Epidermal melanocyte (primary cell): ENCODE results near the gene PDPK1.
A peak's percentile ranks its signal among the peaks of the same experiment; 100 is the strongest.

ENCODE experiments used
- DNase-seq: peaks from one replicate; pipeline ENCODE4 v3.0.0; 2011; ENCODE audit warnings: low spot score; ENCODE audit not compliant: insufficient read length

PDPK1 gene

GRCh38 chr16:2537451-2538379, at the start of gene PDPK1:
Gene PDPK1 (plus strand): TSS chr16:2538021. CDS start chr16:2538113, 92 bp downstream.
- DNase-seq = peak; percentile 92

GRCh38 chr16:2489581-2489980, 48.2 kb upstream of the PDPK1 start:
- no peak for DNase-seq

DNA sequence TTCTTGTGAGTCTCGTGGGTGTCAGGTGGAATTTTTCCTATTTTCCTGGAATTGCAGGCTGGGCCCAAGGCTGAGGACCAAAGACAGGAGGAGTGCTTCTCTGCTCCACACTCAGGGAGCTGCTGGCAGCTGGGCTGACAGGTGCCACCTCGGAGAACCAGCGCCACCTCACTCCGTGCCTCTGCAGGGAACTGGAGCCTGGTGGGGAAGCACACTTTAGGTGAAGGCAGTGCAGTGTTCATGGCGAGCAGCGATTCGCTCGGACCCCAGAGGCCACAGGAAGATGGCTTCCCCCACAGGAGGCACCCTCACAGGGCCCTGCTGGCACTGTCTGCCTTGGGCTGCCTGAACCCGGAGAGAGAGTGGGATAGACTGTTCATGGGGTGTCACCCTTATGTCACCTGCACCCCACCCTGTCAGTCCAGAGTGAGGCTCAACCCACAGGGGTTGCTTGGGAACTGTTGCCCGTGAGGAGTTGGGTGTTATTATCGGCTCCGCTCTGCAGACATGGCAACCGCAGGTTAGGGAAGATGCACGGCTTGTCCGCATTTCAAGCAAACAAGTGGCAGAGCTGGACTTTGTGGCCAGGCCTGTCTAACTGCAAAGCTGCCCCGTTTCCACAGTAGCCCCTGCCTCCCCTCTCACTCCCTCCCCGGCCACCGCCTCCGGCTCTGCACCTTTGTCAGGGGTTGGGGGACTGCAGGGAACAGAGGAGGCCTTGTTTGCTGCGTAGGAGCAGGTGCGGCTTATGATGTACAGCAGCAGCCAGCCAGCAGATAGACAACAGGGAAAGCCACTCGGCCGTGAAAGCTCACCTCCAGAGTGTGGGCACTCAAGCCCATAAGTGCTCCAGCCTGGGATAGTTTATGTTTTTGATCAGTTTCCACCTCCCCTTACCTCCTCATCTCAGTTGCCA, 47.4 kb upstream of the PDPK1 start:
- no peak for DNase-seq

DNA sequence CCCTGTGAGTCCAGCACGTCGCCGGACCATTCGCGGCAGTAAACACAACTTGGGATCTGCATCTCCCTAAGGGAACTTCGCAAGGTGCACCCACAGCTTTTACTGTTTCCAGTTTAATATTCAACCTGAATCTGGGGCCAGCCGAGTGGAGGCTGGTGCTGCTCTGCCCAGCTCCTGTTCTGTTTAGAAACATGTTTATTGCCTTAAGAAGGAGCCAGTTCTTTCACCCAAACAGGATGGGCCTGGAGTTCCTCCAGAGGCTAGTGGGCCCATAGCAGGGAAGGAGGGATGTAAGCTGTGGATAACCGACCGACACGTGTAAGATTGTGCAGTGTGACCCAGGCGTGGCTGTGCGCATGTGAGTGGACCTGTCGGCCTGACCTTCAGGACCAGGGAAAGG, 45.5 kb upstream of the PDPK1 start:
- DNase-seq = no peak

- DNase-seq = no peak
Measured at GRCh38 chr16:2493605-2494004, 44.2 kb upstream of the PDPK1 start.

GRCh38 chr16:2494616-2495015, 43.2 kb upstream of the PDPK1 start:
- DNase-seq = no peak

GRCh38 chr16:2495041-2495440, 42.8 kb upstream of the PDPK1 start:
- no peak for DNase-seq

DNA sequence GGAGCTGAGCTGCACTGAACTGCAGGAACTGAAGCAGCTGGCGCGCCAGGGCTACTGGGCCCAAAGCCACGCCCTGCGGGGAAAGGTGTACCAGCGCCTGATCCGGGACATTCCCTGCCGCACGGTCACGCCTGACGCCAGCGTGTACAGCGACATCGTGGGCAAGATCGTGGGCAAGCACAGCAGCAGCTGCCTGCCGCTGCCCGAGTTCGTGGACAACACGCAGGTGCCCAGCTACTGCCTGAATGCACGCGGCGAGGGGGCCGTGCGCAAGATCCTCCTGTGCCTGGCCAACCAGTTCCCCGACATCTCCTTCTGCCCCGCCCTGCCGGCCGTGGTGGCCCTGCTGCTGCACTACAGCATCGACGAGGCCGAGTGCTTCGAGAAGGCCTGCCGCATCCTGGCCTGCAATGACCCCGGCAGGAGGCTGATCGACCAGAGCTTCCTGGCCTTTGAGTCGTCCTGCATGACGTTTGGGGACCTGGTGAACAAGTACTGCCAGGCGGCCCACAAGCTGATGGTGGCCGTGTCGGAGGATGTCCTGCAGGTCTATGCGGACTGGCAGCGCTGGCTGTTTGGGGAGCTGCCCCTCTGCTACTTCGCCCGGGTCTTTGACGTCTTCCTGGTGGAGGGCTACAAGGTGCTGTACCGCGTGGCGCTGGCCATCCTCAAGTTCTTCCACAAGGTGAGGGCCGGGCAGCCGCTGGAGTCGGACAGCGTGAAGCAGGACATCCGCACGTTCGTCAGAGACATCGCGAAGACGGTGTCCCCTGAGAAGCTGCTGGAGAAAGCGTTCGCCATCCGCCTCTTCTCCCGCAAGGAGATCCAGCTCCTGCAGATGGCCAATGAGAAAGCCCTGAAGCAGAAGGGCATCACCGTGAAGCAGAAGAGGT, 41.4 kb upstream of the PDPK1 start:
- DNase-seq = no peak

DNA sequence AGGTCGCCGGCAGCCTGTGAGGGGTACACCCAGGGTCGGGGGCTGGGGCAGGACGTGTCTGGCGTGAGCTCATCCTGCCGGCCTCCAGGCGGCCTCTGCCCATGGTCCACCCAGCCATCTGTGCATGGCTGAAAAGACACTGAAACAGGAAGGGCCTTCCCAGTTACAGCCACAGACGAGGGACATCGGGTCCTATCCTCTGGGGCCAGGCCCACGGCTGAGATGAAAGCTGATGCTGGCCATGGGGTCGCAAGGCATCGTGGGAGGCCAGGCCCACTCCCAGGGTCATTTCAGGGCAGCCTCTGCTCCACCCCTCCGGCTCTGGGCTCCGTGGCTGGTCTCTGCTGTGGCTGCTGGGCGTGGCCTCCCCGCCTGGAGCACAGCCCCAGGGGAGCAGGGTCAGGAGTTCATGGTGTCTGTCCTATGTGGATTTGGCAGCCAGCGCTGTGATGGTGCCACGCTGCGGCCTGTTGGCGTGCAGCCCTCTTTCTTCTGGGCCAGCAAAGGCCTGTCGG, 40.6 kb upstream of the PDPK1 start:
- no peak for DNase-seq

DNA sequence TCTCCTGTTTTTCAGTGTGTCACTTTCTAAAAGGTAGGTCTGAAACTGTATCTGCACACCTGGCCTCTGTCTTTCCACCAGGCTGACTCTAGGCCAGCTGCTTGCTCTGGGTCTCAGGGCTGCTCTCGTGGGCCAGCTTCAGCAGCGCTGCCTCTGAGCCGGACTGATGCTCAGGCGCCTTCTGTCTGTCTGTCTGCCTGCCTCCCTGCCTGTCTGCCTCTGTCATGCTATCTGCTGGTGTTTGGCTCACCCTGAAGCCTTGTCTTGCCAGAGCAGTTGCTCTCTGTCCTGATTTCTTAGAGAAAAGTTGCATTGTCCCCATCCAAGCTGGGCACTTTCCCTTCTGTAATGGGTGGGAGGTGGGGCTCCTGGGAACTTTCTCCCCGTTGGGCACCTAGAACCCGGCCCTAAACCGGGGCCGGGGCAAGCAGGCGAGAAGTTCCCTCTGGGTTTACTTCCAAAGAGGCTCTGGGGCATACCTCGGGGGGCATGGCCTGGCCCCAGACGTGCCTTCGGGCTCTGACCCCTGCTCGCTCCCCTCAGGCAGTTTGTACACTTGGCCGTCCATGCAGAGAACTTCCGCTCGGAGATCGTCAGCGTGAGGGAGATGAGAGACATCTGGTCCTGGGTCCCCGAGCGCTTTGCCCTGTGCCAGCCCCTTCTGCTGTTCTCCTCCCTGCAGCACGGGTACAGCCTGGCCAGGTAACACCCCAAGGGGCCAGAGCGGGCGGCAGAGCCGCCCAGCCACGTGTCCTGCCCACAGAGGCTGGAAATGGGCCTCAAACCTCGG, 39.9 kb upstream of the PDPK1 start:
- no peak for DNase-seq

DNA sequence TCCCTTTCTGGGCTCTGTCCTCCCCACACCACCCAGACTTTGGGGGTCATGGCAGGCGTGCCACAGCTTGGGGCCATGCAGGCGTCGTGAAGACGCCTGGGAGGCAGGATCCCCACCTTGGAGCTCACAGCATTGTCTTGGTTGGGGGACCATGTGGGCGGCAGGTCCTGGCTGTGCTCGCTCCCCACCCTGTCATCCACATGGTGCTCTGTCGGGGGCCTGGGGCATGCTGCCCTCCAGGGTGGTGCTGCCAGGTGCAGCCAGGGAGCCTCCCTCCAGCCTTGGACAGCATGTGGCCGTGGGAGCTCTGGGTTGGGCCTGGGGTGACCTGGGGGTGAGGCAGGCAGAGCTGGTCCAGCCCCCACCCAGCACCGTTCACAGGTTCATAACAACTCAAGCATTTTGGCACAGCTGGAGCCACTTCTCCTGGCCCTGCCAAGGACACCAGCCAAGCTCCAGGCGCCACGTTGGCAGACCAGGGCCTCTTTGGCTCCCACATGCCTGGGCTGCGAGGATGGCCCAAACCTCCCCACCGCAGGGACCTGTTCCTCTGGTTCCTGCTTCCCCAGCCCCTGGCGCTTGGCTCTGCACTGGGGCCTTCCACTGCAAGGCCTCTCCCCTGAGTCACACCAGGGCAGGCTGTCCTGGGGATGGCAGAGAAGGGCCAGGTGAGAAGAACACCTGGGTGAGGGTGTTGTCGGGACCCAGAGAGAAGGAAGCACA, 39.1 kb upstream of the PDPK1 start:
- no peak for DNase-seq

- DNase-seq = no peak
Measured at GRCh38 chr16:2499454-2499853, 38.4 kb upstream of the PDPK1 start.

GRCh38 chr16:2499890-2500429, 37.9 kb upstream of the PDPK1 start:
- no peak for DNase-seq

DNA sequence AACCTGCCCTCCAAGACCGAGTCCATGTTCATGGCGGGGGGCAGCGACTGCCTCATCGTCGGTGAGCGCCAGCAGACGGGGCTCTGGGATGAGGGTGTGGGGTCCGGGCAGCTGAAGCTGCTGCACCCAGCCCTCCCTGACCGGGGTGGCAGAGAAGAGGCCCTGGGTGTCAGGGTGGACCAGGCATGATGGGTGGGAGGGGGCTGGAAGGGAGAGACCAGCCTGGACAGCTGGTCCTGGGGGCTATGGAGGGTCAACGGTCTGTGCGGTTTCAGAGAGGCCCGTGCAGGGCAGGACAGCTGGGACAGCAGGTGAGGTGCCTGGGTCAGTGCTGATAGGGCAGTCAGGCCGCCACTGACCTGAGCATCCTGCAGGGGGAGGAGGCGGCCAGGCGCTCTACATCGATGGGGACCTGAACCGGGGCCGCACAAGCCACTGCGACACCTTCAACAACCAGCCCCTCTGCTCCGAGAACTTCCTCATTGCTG, 37.3 kb upstream of the PDPK1 start:
- DNase-seq = no peak

- peak; percentile 84 for DNase-seq
Measured at GRCh38 chr16:2500918-2501750, 36.7 kb upstream of the PDPK1 start.

DNA sequence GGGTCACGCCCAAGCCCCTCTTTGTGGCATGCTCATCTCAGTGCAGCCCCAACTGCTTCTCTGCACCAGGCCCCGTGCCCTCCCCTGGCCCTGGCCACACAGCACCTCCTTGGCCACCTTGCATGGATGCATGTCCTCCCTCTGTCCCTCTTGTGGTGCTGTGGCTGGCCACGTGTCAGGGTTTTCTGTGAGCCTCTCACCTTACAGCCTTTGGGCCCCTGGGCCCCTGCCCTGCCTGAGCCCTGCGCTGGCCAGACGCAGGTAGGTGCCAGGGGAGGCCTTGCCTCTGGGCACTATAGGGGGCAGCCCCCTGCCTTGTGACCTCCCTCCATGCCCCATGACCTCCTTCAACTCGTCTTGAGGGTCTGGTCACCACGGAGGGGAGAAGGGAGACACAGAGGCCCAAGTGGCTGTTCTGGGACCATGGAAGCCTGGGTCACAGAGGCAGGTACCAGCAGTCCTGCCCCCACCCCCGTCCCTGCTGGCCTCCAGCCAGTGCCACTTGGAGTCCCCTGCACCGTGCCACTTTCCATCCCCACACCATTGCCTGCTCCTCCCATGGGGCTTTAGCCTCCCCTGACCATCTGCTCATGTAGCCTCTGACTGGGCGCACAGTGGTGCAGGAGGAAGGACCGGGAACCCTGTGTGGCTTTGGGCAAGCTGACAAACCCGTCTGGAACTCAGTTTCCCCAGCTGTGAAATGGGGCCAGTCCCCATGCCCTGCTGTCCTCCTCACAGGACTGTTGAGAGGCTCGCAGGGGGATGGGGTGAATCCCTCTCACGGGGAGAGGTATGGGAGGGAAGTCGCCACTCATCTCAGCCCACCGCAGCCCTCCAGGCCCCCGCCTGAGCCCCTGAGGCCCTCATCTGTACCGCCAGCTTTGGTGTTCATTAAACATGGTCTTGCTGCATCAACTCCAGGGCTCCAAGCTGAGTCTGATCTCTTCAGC, 35.6 kb upstream of the PDPK1 start:
- no peak for DNase-seq

GRCh38 chr16:2505695-2506094, 32.1 kb upstream of the PDPK1 start:
- DNase-seq = no peak
